SJSA1 (cell line): ENCODE results near the gene PDPK1. TPM values are rescaled to one million over a fixed set of nuclear protein-coding genes. Genes with fewer than 3 reads are reported as not detected.
A peak's percentile ranks its signal among the peaks of the same experiment; 100 is the strongest.
"Not testable (repeated sequence)": the region's sequence is repeated elsewhere in the genome, so short reads cannot be mapped to it uniquely, and the experiment has no call there.

Experiments
- DNase-seq, 2 experiments: peaks; one replicate each; pipeline ENCODE4 v3.0.0-alpha.2; 2015 to 2020; ENCODE audit warnings: low spot score in 2 of 2, low read depth in 1 of 2
- H3K27ac ChIP-seq: fragments of 250-450 bp; sonication (Bioruptor Pico); 2 replicates; pipeline ENCODE4 v1.5.1; 2020; ENCODE audit warnings: mild to moderate bottlenecking, moderate library complexity
- H3K27me3 ChIP-seq: fragments of 250-450 bp; sonication (Bioruptor Pico); replicated peaks from 2 replicates; pipeline ENCODE4 v1.5.1; 2020; ENCODE audit warnings: mild to moderate bottlenecking, moderate library complexity
- H3K36me3 ChIP-seq: fragments of 250-450 bp; sonication (Bioruptor Pico); 2 replicates; pipeline ENCODE4 v1.5.1; 2020; ENCODE audit warnings: mild to moderate bottlenecking
- H3K4me1 ChIP-seq: fragments of 250-450 bp; sonication (Bioruptor Pico); replicated peaks from 2 replicates; pipeline ENCODE4 v1.6.1; 2021; ENCODE audit warnings: mild to moderate bottlenecking
- H3K4me3 ChIP-seq: fragments of 250-450 bp; sonication (Bioruptor Pico); 2 replicates; pipeline ENCODE4 v1.5.1; 2020; ENCODE audit warnings: mild to moderate bottlenecking
- H3K9me3 ChIP-seq: fragments of 250-450 bp; sonication (Bioruptor Pico); replicated peaks from 2 replicates; pipeline ENCODE4 v1.5.1; 2020; ENCODE audit warnings: mild to moderate bottlenecking
- total RNA-seq: library from RNA; depleted of rRNA; stranded (reverse); fragments of >200 nt; shearing (Covaris generic); gene quantifications from 2 replicates; pipeline ENCODE4 v1.2.3, GENCODE V29; 2014

Gene PDPK1
- total RNA-seq, 1 experiment from 2014 or later, result 20.3 TPM

DNA sequence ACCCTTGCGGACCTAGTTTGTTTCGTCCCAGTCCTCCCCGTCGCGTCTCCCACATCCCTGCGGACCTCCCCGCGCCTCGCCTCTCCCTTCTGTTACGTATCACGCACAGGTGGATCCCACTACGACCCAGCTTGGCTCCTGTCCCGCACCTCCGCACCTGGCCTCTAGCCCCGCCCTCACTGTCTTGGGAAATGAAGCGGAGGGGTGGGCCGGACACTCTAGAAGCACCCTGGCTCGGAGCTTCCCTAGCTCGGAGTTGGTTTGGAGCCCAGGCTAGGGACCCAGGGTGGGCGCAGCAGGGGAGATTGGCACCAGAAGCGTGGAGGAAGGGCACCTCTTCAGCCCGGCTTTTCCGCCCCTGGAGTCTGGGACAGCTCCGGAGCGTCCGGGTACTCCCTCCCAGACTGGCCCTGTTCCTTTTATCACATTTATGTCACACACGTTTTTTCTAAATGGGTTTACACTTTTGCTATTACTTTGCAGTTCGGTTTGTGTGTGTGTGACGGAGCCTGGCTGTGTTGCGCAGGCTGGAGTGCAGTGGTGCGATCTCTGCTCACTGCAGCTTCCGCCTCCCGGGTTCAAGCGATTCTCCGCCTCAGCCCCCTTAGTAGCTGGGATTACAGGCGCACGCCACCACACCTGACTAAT lies 5.2 kb upstream of the PDPK1 start:
- H3K4me1 ChIP-seq, result peaks cover 41% of the 10 kb centered on the region
- peak in 1 of 2 experiments; percentile 39 for DNase-seq
- peaks cover 8% of the 10 kb centered on the region for H3K9me3 ChIP-seq
- peaks cover 37% of the 10 kb centered on the region for H3K36me3 ChIP-seq
- H3K4me3 ChIP-seq, result peak overlapping the region; percentile 34
- H3K27ac ChIP-seq, result no peak overlapping the region
- no peaks in the 10 kb centered on the region for H3K27me3 ChIP-seq

DNA sequence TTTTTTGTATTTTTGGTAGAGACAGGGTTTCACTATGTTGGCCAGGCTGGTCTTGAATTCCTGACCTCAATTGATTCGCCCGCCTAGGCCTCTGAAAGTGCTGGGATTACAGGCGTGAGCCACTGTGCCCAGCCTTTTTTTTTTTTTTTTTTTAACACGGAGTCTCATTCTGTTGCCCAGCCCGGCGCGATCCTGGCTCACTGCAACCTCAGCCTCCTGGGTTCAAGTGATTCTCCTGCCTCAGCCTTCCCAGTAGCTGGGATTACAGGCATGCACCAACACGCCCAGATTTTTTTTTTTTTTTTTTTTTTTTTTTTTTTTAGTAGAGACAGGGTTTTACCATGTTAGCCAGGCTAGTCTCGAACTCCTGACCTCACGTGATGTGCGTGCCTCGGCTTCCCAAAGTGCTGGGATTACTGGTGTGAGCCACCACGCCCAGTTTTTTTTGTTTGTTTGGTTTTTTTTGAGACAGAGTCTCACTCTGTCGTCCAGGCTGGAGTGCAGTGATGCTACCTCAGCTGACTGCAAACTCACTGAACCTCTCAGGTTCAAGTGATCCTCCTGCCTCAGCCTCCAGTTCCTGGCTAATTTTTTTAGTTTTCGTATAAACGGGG lies 4.6 kb upstream of the PDPK1 start:
- H3K4me3 ChIP-seq, DNase-seq, H3K27ac ChIP-seq, H3K9me3 ChIP-seq, H3K27me3 ChIP-seq: not testable (repeated sequence)
- Histone ChIP-seq H3K4me1 (peaks cover 41% of the 10 kb centered on the region), H3K36me3 (peaks cover 33% of the 10 kb centered on the region)

DNA sequence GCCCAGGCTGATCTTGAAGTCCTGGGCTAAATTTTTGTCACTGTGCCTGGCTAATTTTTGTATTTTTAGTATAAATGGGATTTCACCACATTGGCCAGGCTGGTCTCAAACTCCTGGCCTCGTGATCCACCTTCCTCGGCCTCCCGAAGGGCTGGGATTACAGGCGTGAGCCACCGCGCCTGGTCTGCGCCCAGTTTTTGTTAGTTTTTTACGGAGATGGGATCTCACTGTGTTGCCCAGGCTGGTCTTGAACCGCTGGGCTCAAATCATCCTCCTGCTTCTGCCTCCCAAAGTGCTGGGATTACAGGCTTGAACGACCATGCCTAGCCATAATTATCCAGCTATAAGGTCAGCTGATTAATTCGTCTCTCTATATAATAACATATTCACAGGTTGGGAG lies 3.9 kb upstream of the PDPK1 start:
- Histone ChIP-seq H3K9me3 (peaks cover 8% of the 10 kb centered on the region), H3K27ac (no peak overlapping the region), H3K27me3 (no peaks in the 10 kb centered on the region), H3K4me1 (peaks cover 41% of the 10 kb centered on the region), H3K36me3 (peaks cover 26% of the 10 kb centered on the region), H3K4me3 (no peak overlapping the region)
- no peak for DNase-seq

DNA sequence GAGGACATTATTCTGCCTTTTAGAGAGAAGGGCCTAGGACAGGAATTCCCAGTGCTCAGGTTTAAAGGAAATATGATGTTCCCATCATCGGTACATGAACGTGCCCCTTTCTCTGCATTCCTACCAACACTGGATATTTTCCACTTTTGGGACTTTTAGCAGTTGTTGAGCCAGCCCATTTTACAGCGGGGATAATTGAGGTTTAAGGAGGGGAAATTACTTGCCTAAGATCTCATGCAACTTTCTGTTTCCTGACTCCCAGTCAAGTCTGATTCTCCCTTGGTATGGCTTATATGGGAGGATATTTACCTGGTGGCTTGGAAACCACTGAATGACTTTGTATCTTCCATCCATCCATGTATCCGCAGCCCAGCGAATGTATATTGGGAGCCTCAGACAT lies 3.5 kb upstream of the PDPK1 start:
- H3K4me3 ChIP-seq, H3K27me3 ChIP-seq, H3K9me3 ChIP-seq, DNase-seq, H3K27ac ChIP-seq: not testable (repeated sequence)
- peaks cover 41% of the 10 kb centered on the region for H3K4me1 ChIP-seq
- H3K36me3 ChIP-seq, result peaks cover 24% of the 10 kb centered on the region

DNA sequence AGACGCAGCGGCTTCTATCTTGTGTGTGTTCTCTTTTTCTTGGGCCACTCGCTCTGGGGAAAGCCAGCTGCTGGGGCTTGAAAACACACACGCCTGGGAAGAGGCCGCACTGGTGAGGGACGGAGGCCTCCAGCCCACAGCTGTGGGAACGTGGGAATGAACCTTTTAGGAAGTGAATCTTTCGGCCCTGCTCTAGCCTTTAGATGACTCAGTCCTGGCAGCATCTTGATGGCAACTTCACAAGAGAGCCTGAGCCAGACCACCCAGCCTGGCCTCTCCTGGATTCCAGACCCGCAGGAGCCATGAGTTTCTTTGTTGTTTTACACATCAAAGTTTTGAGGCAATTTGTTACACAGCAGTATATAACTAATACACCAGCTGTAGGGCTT lies 2.2 kb upstream of the PDPK1 start:
- Histone ChIP-seq H3K4me1 (peaks cover 41% of the 10 kb centered on the region), H3K9me3 (peaks cover 8% of the 10 kb centered on the region), H3K27me3 (no peaks in the 10 kb centered on the region), H3K27ac (peak overlapping the region; percentile 78), H3K4me3 (no peak overlapping the region), H3K36me3 (peaks cover 17% of the 10 kb centered on the region)
- peak; percentile 87 to 95 for DNase-seq

DNA sequence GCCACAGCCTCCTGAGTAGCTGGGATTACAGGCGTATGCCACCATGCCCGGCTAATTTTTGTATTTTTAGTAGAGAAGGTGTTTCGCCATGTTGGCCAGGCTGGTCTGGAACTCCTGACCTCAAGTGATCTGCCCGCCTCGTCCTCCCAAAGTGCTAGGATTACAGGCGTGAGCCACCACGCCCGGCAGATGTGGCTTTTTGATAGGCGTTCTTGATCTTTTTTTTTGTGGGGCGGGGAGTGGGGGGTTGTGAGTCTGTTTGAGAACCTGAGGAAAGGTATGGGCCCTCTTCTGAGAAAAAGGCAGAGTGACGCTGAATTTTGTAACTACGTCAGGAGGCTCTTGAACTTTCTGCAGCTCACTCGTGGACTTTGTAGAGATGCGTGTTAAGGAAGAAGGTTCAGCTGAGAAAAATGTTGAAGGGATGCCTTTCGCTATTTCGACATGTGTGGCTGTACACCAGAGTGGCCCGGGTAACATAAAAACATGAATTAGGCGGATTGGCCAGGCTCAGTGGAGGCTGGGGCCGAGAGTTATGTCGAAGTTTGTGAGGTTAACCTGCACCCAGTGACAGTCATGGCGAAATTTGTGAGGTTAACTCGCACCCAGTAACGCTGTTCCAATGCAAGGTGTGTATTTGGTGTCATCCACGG lies 1.5 kb downstream of the PDPK1 start:
- not testable (repeated sequence) for H3K27ac ChIP-seq, H3K4me3 ChIP-seq, H3K9me3 ChIP-seq, H3K27me3 ChIP-seq, DNase-seq
- Histone ChIP-seq H3K4me1 (peaks cover 25% of the 10 kb centered on the region), H3K36me3 (peaks cover 11% of the 10 kb centered on the region)

DNA sequence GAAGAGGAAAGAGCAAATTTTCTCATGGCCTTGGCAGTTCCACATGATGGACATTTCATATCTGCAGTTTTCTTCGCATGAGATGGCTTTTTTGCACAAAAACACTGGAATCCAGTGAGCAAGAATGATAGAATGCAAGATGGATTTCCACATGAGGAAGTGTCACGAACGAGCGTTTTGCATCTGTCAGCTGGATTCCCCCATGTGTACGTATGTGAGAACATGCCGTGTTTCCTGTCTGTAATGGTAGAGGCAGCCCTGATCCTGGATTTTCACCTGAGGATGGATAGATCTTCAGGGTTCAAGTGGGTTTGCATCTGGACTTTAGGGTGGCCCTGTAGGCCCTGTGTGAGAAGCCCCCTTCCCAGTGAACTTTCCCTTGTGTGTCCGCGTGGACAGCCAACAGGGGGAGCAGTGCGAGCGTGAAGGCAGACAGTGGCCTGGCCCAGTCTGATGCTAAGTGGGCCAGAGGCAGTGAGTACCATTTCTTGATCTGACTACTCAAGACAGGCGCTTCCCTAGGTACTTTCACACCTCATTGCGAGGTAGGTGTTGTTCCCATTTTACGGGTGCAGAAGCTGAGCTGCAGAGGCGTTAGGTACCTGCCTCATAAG lies 2.1 kb downstream of the PDPK1 start:
- H3K27ac ChIP-seq, DNase-seq, H3K9me3 ChIP-seq, H3K27me3 ChIP-seq, H3K4me3 ChIP-seq: not testable (repeated sequence)
- peaks cover 11% of the 10 kb centered on the region for H3K36me3 ChIP-seq
- peaks cover 24% of the 10 kb centered on the region for H3K4me1 ChIP-seq

DNA sequence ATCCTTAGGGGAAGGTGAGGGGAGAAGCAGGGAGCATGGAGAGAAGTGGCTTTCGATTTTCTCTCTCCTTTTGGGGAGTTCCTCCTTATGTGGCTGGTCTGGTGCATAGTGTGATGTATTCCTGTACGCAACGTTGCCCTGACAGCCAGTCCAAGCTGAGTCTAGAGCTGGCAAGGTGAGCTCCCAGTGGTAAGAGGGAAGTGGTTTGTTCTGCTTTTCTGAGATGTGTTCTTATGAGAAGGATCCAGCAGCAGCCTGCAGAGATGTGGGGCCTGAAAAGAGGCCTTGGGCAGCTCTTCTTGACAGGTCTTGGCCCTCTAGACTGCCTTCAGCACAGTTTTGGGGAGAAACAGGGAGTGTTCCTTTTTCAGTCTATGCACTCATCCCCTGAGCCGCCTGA lies 3.1 kb downstream of the PDPK1 start:
- H3K4me1 ChIP-seq, result peaks cover 14% of the 10 kb centered on the region
- H3K9me3 ChIP-seq, DNase-seq, H3K27ac ChIP-seq, H3K27me3 ChIP-seq, H3K4me3 ChIP-seq: not testable (repeated sequence)
- H3K36me3 ChIP-seq, result peaks cover 11% of the 10 kb centered on the region

DNA sequence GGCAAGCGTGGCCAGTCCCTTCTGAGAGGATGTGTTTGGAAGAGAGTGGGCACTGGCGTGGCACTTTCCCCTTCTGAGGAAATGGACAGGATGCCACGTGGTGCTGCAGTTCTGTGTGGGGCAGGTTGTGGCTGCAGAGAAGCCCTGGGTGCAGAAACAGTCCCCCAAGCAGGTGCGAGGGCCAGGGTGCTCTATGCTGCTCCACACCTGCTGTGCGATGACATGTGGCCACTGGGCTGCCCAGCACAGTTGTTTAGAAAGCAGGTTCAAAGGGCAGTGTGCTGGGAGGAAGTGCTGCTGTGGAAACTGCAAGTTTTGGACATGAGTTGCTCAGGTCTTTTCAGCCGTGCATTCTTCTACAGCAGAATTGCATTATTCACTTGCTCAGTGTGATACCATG lies 3.6 kb downstream of the PDPK1 start:
- H3K9me3 ChIP-seq, H3K27ac ChIP-seq, H3K4me1 ChIP-seq, H3K27me3 ChIP-seq, H3K4me3 ChIP-seq, DNase-seq: not testable (repeated sequence)
- H3K36me3 ChIP-seq, result peaks cover 11% of the 10 kb centered on the region

DNA sequence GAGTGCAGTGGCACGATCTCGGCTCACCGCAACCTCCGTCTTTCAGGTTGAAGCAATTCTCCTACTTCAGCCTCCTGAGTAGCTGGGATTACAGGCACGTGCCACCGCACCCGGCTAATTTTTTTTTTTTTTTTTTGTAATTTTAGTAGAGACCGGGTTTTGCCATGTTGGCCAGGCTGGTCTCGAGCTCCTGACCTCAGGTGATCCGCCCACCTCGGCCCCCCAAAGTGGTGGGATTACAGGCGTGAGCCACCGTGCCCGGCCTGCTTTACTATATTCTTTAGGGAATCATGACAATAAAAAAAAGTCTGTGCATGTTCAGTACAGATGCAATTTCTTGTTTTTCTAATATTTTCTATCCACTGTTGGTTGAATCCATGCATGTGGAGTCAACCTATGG lies 6.0 kb downstream of the PDPK1 start:
- not testable (repeated sequence) for H3K4me1 ChIP-seq, H3K27ac ChIP-seq, H3K9me3 ChIP-seq, H3K27me3 ChIP-seq, H3K4me3 ChIP-seq, H3K36me3 ChIP-seq, DNase-seq

DNA sequence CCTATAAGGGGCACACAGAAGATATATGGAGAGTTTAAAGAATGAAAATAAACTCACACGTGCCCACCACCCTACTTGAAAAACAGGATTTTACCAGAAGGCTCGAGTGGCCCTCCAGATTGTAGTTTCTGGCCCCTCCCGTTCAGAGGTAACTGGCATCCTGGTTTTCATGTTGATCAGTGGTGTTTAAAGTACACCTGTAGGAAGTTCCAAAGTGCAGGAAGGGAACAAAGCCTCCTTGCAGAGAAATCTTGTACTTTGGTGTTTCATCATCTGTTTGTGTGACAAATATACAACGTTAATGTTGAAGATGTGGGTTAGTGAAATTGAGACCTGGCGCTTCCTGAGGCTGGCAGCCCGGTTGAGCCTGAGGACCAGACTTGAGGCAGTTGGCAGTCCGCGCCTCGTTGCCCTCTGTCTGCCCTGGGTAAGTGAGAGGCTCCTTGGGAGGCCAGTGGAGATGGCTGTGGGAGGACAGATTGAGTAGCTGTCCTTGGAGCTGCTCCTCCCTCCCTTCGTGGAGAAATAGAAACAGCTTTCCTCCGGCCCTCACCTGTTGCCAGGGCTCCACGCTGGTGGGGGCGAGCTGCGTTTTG lies 12.6 kb downstream of the PDPK1 start:
- H3K36me3 ChIP-seq, H3K27me3 ChIP-seq, H3K4me3 ChIP-seq, DNase-seq, H3K27ac ChIP-seq, H3K4me1 ChIP-seq, H3K9me3 ChIP-seq: not testable (repeated sequence)

DNA sequence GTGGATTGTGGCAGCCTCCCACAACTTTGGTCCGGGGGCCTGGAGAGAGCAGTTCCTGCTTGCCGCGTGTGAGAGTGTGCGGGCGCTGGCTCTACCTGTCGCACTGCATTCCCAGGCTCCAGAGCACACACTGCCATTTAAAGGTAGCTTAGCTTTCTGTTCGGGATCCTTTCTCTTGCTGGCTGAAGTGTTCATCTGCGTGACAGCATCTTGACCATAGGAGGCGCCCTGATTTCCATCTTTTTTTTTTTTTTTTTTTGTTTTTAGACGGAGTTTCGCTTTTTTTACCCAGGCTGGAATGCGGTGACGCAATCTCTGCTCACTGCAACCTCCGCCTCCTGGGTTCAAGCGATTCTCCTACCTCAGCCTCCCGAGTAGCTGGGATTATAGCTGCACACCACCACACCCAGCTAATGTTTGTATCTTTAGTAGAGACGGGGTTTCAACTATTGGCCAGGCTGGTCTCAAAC lies 13.6 kb downstream of the PDPK1 start:
- not testable (repeated sequence) for DNase-seq, H3K27ac ChIP-seq, H3K4me3 ChIP-seq, H3K27me3 ChIP-seq, H3K36me3 ChIP-seq, H3K9me3 ChIP-seq, H3K4me1 ChIP-seq

DNA sequence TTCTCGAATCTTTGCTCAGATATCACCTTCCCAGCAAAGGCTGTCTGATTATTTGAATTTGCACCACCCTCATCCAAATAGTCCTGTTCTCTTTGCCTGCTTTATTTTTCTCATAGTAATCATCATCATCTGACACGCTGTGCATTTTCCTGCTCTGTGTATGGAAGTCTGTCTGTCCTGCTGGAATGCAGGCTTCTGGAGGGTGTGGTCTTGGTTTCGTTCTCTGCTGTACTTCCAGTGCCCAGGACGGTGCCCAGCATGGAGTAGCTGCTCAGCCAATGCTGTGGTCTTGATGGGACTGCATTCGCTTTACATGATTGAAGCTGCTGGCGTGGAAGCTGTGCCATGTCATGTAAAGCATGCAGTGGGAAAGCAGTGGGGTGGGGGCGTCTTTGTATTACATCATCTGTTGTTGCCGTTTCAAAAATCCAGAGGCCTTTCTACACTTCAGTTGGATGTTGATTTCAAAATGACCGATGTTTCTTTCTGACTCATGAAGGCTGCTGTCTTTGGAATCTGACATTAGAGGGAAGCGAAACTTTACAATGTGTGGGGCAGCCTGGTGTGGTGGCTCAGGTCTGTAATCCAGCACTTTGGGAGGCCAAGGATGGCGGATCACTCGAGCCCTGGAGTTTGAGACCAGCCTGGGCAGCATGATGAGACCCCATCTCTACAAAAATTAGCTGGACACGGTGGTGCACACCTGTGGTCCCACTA lies 17.0 kb downstream of the PDPK1 start:
- H3K36me3 ChIP-seq, H3K4me1 ChIP-seq, H3K9me3 ChIP-seq, H3K4me3 ChIP-seq, DNase-seq, H3K27me3 ChIP-seq, H3K27ac ChIP-seq: not testable (repeated sequence)
